Right renal cortex interstitium (tissue), 3 donors: ENCODE measurements around the gene METTL8. TPM values are rescaled to one million over a fixed set of nuclear protein-coding genes. Genes with fewer than 3 reads are reported as not detected.
"Not testable (repeated sequence)": the region's sequence is repeated elsewhere in the genome, so short reads cannot be mapped to it uniquely, and the experiment has no call there.

ENCODE experiments used
- DNase-seq, 3 donors: peaks; one replicate each; pipeline ENCODE4 v3.0.0-alpha.2; 2013; ENCODE audit warnings: low read depth in 3 of 3, low spot score in 2 of 3
- polyA plus RNA-seq, 3 donors: library from polyadenylated mRNA; unstranded; fragments of 120-200 nt; gene quantifications; one replicate each; pipeline ENCODE4 v1.2.1, GENCODE V29; 2013; ENCODE audit not compliant: insufficient read length in 3 of 3

The METTL8 gene
- polyA plus RNA-seq, 3 donors, result 15.3 to 16.5 (median 16.1) TPM

DNA sequence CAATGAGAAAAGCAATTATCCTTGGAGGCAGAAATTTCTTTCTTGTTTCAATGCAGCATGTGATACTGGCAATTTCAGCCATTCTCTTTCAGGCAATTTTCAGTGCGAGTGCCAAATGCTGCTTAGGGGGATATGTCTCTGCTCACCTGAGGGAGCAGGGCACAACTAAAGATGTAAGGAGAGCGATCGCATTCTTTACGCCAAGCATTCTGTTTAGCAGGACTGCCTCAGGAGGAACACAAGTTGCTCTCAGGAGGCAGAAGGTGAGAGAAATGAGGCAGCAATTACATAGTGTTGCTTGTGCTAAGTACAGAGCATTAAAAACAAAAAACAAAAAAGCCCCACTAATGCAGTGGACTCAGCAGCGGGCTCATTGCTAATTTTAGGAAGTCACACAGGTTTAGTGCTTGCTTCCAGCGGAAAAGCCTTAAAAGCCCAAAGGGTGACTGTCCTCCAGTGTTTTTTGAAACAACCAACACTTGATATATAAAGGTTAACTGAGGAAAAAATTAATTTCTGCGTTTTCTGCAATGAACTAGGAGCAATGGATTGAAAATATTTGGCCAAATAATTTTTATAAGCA is 116.9 kb downstream of the METTL8 start:
- DNase-seq, result no peak

DNA sequence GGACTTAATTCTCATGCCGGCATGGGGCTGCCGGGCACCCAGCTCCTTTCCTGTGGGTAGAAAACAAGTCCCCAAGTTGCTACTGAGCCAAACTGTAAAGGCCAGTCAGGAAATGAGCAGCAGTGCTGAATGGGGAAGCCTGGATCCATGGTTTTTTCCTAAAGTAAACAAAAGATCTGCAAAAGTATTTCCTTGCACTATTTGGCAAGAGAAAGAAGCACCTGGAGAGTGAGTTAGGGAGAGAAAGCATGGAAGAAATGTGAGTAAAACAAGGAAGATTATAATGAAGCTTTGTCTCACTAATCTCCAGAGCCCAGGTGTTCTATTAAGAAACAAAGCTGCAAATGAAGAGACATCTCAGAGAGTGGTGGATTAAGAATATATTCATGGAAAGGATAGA is 117.6 kb downstream of the METTL8 start:
- no peak for DNase-seq

DNA sequence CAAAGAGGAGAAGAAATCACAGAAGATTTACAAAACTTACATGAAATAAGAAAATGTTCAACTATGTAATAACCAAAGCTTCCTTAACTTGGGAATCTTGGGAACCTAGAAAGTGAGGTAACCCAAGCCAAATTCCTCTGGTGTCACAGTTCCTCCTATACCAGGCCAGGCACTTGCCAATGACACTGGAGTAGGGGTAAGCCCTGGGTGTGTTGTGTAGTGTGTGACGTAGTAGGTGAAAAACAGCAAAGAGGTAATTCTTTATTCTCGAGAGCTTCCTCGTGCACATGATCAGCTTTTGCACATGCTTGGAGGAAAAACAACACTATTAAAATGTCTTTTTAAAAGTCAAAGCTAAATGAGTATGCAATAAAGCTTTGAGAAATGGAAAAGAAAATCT is 118.0 kb downstream of the METTL8 start:
- DNase-seq, result no peak

DNA sequence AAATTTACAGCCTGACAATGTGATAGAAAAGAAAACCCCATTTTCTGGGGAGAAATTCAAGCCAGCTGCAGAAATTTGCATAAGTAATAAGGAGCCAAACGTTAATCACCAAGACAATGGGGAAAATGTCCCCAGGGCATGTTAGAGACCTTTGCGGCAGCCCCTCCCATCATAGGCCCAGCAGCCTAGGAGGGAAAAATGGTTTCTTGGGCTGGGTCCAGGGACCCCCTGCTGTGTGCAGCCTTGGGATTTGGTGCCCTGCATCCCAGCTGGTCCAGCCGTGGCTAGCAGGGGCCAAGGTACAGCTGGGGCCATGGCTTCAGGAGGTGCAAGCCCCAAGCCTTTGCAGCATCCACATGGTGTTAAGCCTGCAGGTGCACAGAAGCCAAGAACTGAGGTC is 121.6 kb downstream of the METTL8 start:
- not testable (repeated sequence) for DNase-seq

DNA sequence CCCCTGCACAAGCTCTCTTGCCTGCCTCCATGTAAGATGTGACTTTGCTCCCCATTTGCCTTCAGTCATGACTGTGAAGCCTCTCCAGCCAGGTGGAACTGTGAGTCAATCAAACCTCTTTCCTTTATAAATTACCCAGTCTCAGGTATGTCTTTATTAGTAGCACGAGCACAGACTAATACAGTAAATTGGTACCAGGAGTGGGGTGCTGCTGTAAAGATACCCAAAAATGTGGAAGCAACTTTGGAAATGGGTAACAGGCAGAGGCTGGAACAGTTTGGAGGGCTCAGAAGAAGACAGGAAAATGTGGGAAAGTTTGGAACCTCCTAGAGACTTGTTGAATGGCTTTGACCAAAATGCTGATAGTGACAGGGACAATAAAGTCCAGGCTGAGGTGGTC is 122.2 kb downstream of the METTL8 start:
- DNase-seq, result not testable (repeated sequence)

DNA sequence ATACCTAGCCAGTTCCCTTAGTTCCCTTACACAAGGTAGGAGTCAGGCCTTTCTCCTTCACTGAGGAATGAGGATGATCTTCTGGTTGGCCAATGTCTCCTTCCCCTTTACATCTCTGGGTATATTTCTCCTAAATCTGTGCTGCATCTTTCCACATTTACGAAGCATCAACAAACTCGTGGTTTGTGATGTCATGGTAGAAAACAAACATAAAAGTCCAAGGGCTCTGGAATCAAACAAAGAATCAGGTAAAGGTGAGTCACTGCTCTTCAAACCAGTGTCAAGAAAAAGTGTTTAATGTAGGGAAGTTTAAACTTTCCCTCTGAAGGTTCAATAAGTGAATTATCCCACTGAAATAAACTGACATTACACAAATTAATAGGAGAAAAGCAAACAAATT is 122.9 kb downstream of the METTL8 start:
- no peak for DNase-seq

DNA sequence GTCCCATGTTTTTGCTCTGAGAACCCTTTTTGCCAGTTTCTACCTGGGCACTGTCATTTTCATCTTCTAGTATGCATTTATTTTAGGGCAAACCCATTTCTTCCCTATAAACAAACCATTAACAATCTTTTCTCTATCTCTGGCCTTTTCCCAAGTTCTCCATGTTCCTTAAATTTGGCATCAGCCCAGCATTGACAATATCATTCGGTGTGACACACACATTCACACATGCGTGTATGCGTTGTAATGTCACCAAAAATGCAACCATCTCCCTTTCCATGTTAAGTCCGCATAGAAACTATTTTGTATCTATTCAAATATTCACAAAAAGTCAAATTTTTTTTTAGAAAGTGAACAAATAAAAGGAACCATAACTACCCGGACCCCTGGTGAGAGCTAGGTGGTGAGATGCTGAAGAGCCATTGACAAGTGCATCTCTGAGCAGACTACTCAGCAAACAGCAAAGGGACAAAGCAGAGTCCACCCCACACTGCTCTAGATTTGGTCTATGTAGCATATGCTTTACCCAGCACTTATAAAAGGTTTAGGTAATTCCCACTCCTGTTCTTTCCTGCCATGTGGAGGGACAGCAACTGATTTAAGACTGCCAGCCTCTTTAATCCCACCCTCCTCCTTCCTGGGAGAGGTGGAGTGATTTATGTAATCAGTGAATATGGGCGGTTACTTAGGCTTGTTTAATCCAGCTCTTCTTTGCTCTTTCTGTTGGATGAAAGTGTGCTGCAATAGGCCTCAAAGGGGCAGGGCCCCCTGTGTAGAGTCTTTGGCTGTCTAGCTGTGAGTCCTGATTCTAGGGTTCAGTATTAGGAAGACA is 124.1 kb downstream of the METTL8 start:
- DNase-seq, result no peak

DNA sequence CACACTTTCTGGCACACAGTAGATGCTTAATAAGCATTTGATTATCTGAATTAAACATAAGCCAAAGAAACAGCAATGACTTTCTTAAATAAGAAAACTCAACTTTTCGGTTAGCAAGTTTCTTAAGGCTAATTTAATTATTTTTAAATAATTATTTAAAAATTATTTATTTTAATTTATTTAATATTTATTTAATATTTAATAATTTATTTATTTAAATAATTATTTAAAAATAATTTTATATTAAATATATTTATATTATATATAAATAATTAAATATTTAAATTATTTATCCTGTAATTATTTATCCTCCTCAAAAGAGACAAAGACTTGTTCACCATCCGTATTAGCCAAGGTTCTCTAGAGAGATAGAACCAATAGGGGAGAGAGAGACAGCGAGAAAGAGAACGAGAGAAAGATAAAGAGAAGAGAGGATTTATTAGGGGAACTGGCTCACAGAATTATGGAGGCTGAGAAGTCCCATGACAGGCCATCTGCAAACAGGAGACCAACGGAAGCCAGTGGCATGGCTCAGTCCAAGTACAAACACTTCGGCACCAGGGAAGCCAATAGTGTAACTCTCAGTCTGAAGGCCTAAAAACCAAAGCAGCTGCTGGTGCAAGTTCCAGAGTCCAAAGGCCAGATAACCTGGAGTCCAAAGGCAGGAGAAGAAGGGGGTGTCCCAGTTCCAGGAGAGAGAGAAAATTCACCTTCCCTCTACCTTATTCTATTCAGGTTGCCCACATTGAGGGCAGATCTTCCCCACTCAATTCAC is 125.3 kb downstream of the METTL8 start:
- no peak for DNase-seq

DNA sequence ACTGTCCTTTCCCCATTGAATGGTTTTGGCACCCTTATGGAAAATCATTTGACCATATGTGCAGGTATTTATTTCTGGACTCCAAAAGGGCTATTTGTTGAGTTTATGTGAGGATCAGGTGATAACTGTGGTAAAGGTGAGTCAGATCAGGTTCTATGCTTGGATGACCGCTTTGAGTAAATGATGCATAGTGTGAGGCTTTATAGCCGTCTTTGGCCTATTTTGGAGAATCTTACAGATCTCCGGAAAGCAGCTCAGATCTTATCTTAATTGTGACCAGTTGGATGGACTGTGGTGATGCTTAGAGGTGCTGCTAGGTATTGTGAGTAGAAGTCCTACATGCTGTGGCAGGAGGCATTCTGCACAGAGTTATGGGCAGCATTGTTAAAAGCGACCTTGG is 126.2 kb downstream of the METTL8 start:
- no peak for DNase-seq

DNA sequence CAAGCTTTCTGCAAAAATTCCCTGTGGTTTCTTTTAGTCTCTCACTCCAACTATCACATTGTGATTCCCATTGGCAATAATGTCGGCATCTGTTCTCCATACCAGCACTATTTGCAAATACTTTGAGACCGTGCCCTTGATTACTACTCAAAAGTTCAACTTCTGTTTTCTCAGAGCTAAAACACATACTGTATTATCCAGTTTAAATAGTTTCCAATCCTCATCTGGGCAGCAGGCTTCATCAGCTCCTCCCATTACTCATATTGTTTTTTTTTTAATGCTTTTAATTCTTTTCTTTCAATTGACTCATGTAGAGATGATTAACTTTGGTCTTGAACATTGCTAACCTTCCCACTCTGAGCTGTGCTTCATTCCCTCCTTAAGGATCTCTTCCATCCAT is 135.8 kb downstream of the METTL8 start:
- no peak for DNase-seq

DNA sequence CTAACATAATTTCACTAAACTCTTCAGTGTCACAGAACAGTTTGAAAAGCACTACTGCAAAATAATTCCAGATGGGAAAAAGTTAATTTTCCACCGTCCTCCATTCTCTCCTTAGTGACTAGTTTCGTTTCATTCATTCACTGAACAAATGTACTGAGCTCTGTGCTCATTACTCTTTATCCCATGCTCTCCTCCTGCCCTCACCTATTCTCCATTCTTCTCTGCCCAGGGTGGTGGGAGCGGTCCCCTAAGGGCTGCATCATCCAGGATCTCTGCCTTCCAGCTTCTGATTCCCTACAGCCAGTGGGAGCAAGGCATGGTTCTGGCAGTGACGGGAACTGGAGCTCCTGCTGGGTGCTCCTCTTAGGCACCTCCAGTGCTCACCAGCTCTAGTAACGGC is 139.2 kb downstream of the METTL8 start:
- no peak for DNase-seq

DNA sequence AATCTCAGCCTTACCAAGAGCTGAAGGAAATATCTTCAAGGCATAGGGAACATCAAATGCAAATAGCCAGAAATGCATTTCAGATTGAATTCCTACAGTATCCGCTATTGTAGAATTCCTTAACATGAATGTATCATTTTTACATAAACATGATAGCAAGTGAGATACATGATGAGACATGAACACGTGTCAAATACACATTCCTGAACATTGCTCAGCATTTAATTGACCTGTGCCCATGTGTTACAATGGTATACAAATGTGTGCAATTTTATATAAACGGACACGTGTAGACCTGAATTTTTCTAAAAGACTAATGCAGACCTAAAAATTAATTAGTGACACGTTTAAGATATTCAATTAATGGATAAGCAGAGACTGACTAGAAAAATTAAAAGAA is 140.1 kb downstream of the METTL8 start:
- DNase-seq, result no peak

DNA sequence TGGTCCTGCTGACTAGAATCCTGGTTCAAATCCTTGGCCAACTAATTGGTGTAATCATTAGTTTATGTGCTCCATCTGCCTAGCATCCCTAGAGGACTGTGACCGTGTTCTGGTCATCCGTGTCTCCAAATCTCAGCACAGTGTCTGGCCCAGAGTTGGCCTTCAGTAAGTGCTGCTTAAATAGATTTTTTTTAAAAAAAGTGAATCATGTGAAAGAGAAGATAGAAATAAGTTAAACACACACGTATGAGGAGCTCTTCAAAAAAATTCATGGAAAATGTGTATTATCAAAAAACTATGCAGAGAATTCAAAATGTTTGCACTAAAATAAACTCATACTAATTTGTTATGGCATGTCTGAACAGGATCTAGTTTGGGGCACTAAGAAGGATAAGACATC is 143.8 kb downstream of the METTL8 start:
- DNase-seq, result no peak

DNA sequence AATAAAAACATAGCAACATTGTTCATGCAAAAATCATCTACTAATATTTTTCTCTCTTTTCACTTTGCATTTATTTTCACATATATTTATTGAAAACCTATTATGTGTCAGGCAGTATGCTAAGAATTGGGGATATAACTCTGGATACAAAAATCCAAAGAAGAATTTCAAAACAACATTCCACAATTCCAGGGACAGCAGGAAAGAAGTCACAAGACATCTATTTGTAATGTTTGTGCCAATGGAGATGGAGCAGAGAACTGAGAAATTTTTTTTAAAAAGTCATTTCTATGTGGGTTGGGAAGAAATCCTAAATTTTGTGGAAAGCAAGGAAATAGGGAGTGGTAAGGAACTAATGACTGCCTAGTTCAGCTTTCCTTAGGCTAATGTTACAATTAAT is 144.5 kb downstream of the METTL8 start:
- no peak for DNase-seq

DNA sequence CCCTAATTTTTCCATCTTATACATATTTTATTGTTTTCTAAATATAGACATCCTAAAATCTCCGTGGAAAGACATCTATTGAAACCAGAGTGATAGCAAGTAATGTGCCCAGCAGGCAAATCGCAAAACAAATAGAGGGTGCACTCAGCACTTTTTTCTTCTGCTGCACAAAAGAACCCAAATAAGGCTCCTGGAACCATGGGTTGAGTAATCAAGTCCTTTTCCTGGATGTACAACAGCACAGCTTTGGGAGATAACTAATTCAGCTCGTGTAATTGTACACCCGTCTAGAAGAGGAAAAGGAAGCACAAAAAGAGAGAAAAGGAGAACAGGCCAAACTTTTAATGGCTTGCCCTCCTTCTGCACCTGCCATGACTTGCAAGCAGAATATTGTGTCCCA is 146.2 kb downstream of the METTL8 start:
- DNase-seq, result no peak

DNA sequence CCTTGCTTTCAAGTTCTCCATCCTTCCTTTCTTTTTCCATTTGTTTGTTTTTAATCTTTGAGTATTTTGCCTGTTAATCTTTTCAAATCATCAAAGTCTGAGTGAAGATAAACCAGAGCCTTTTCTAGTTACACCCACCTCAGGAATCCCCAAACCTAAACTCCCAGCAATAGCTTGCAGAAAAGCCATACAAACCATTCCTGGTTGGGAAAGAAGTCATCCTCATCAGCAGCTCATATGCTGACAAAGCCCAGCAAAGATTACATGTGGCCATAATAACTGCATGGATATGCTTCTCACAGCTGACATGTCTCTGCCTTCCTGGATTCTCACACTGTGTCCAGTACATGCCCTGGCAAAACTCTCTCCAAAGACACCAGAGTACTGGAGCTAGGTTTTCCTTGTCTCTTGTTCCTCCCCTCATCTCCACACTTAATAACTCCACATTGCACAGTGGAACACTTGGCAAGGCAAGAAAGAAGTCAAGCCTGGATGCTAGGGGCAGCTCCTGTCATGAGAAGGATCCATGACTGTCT is 146.7 kb downstream of the METTL8 start:
- no peak for DNase-seq

DNA sequence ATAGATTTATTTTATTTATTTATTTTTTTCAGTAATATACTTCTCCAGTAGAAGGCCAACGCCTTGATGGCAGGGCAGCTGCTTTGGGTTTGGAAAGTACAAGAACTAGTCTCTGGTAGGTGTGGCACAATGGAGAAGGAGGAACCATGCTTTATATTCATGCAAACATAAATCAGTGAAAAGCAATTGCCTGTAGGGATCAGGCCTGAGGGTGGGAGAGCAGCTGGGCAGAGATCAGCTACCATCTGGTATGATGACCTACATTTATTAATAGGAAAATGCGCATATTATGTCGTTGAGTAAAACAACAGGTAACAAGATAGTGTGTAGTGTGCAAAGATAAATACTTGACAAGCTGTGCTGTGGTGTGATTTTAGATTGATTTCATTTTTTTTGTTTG is 152.7 kb downstream of the METTL8 start:
- no peak for DNase-seq

DNA sequence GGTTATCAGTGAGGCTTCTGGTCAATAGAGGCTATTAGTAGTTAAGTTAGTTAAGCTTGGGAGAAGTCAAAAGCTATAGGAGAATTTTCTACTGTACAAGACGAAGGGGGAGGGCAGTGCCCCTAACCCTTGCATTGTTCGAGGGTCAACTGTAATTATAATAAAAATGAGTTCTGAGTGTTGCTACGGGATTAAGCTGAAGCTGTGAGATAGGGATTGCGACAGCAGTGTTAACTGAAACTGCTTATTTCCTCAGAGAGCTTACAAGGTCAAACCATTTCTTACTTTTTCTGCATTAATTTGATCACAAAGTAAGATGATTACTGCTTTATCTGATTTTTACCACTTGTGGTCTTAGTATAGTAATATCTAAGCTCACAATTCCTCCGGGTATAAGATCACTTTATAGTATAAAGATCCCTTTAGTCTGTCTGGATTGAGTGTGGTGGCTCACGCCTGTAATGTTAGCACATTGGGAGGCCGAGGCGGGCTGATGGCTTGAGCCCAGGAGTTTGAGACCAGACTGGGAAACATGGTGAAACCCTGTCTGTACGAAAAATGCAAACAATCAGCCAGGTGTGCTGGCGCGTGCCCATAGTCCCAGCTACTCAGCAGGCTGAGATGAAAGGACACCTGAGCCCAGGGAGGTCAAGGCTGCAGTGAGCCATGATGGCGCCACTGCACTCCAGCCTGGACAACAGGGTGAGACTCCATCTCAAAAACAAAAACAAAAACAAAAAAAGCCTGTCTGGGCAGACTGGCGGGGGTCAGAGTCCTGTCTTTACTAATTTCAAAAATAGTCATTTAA is 153.6 kb downstream of the METTL8 start:
- DNase-seq, result no peak

DNA sequence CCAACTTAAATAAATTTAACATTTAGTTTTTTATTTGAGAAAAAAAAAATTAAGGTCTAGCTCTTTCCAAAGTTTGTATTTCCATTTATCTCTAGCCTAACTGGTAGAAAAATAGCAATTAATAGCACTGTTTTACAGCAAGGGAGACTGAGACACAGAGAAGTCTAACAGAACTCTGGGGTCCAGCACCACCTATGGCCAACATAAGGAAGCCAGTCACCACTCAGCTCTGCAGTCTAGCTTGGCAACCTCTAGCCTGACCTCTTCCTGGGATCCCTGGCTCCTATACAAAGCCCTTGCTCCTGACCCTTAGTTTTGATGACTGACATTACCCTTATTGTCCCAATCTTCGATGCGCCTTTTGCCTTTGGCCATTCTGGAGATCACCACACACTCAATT is 159.0 kb downstream of the METTL8 start:
- DNase-seq, result no peak

DNA sequence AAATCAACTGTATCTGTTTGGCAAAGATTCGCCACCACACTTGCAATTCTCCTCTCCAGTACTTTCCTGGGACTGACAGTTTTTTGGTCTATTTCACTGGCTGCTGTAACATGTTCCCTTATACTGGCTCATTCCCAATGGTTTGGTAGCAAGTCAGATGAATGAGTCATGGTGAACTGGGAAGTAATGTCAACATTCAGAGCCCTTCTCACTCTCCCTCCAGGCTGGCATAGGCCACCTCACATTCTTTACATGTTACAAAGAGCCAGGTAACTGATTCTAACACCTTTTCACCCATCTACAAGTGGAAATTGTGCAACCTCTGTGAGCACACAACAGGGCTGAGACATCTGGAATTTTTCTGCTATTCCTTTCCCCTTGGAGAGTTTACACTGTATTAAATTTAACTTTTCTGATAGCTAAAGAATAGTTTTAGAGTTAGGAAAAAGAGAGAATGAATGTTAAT is 161.8 kb downstream of the METTL8 start:
- no peak for DNase-seq

DNA sequence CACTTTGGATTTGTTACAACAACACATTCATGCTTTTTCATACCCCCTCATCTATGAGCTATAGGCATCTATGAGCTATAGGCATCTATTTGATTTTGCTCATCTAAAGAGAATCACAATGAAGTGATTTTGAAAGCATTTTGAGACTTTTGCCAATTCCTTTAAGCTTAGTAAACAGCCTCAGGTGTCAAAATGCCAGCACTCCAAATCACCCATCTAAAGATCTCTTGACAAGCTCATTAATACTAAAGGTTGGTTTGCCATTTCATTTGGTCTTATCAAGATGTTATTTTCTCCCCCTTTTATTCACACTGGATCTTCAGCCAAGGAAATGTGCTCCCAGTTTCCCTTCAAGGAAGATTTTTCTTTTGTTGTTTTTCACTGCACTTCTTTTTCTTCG is 162.4 kb downstream of the METTL8 start:
- no peak for DNase-seq
